HUES6 (cell line): ENCODE data around the gene ADPGK.
"Not testable (repeated sequence)": the region's sequence is repeated elsewhere in the genome, so short reads cannot be mapped to it uniquely, and the experiment has no call there.

ENCODE experiments used
- H3K27ac ChIP-seq: 2 replicates; pipeline ENCODE4 v1.7.0; 2013; ENCODE audit warnings: low read depth, mild to moderate bottlenecking, low read length, inconsistent platforms
- H3K27me3 ChIP-seq: 2 replicates; pipeline ENCODE4 v1.6.1; 2013; ENCODE audit warnings: low read length; ENCODE audit not compliant: control insufficient read depth, insufficient read depth
- H3K36me3 ChIP-seq: 2 replicates; pipeline ENCODE4 v1.6.1; 2013; ENCODE audit warnings: low read length; ENCODE audit not compliant: control insufficient read depth, insufficient read depth
- H3K4me1 ChIP-seq: 2 replicates; pipeline ENCODE4 v1.6.1; 2013; ENCODE audit warnings: low read length; ENCODE audit not compliant: control insufficient read depth, insufficient read depth
- H3K4me3 ChIP-seq: 2 replicates; pipeline ENCODE4 v1.5.1; 2013; ENCODE audit warnings: low read depth, low read length
- H3K9ac ChIP-seq: one replicate; pipeline ENCODE4 v1.6.1; 2013; ENCODE audit warnings: mild to moderate bottlenecking, low read length
- H3K9me3 ChIP-seq: 2 replicates; pipeline ENCODE4 v1.6.1; 2013; ENCODE audit warnings: low read depth, low read length; ENCODE audit not compliant: control insufficient read depth, insufficient read depth

The ADPGK gene

DNA sequence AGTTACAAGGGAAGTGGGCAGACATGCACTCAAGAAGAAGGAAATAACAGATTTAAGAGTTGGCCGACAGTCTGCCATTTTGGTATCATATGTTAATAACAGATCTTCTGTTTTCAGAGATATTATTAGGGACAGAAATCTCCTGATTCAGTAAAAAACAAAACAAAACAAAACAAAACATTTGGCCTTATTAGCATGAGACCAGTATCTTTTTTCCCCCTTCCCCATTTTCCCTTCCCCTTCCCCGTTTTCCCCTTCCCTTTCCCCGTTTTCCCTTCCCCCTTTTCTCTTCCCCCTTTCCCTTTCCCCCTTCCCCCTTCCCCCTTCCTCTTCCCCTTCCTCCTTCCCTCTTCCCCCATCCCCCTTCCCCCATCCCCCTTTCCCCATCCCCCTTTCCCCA, 58.1 kb downstream of the ADPGK start:
- Histone ChIP-seq H3K4me1 (peaks cover 3% of the 10 kb centered on the region; the same call in 1 of the 2 replicates), H3K27me3 (no peaks in the 10 kb centered on the region), H3K9me3 (no peaks in the 10 kb centered on the region), H3K4me3 (no peak overlapping the region), H3K36me3 (peaks cover 6% of the 10 kb centered on the region; the same call in 1 of the 2 replicates), H3K9ac (no peak overlapping the region), H3K27ac (no peak overlapping the region)

DNA sequence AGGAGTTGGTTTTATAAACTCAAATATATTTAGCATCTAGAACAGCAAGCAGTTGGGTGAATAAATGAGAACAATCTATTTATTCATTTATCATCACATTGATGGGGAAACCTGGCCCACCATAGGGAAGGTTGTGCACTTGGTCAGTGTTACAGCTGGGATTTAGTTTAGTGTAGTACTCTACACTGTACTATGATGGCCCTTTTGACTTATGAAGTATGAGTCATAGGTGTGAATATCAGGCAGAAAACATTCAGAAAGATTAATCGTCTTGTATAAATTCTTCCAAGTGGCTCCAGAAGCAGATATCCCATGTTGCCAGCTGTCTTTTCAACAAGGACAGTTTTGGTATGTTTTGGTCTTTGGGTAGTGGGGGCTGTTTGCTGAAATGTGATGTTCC, 59.5 kb downstream of the ADPGK start:
- H3K9me3 ChIP-seq = no peaks in the 10 kb centered on the region
- H3K27me3 ChIP-seq = no peaks in the 10 kb centered on the region
- no peak overlapping the region for H3K4me3 ChIP-seq
- peaks cover 3% of the 10 kb centered on the region; the same call in 1 of the 2 replicates for H3K4me1 ChIP-seq
- peaks cover 8% of the 10 kb centered on the region; the same call in 1 of the 2 replicates for H3K36me3 ChIP-seq
- H3K9ac ChIP-seq = no peak overlapping the region
- H3K27ac ChIP-seq = no peak overlapping the region

DNA sequence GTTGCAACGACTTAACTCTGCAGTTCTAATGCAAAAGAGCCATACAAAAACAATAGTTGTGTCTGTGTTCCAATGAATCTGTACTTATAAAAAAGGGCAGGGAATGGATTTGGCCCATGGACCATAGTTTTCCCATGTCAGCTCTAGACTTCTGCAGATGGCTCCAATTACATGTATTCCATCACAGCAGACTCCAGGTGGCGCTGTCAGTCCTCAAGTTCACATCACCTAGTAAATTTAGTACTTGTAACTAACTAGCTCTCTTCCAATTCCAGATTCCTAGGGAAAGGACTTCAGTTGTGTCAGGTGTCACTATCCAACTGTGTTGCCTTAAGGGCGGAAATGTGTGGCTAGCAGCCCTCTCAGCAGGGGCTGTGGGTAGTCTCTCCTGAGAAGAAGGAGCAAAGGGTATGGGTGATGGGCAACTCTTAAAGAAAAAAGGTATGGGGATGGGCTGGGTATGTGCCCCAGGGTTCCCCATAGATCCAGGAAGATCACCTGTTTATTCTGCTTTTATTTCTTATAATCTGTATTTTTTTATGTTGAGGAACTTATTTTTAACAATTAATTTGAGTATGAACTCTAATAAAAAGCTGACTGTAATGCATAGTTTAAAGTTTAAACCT, 61.4 kb downstream of the ADPGK start:
- H3K27ac ChIP-seq = no peak overlapping the region
- H3K4me1 ChIP-seq = peaks cover 3% of the 10 kb centered on the region; the same call in 1 of the 2 replicates
- H3K27me3 ChIP-seq = no peaks in the 10 kb centered on the region
- H3K9ac ChIP-seq = no peak overlapping the region
- no peaks in the 10 kb centered on the region for H3K9me3 ChIP-seq
- peaks cover 17% of the 10 kb centered on the region for H3K36me3 ChIP-seq
- H3K4me3 ChIP-seq = no peak overlapping the region

GRCh38 chr15:72708551-72709303, 74.8 kb downstream of the ADPGK start:
- H3K4me1 ChIP-seq, H3K9ac ChIP-seq, H3K27ac ChIP-seq, H3K4me3 ChIP-seq, H3K27me3 ChIP-seq, H3K9me3 ChIP-seq: not testable (repeated sequence)
- peaks cover 20% of the 10 kb centered on the region for H3K36me3 ChIP-seq

DNA sequence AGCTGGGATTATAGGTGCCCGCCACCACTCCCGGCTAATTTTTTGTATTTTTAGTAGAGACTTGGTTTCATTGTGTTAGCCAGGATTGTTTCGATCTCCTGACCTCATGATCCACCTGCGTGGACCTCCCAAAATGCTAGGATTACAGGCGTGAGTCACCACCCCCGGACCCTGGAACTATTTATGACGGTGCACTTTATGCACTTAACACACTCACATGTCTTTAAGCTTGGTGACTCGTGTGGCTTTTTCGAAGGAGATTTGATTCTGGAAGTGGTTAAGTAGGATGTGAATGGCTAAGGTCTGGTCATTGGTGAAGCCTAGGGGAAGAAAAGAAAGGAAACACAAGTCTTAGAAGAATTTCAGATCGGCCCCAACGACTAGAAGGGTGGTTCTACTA, 77.3 kb downstream of the ADPGK start:
- H3K27ac ChIP-seq = no peak overlapping the region
- no peaks in the 10 kb centered on the region for H3K27me3 ChIP-seq
- H3K9me3 ChIP-seq = no peaks in the 10 kb centered on the region
- H3K9ac ChIP-seq = no peak overlapping the region
- H3K36me3 ChIP-seq = peaks cover 2% of the 10 kb centered on the region; the same call in 1 of the 2 replicates
- H3K4me1 ChIP-seq = no peaks in the 10 kb centered on the region
- H3K4me3 ChIP-seq = no peak overlapping the region
